GM21717 (cell line): ENCODE data around the gene OTUD7B.
A peak's percentile ranks its signal among the peaks of the same experiment; 100 is the strongest.
"Not testable (repeated sequence)": the region's sequence is repeated elsewhere in the genome, so short reads cannot be mapped to it uniquely, and the experiment has no call there.

Source experiments
- ATAC-seq: cut with Tn5 transposase; IDR thresholded peaks from one replicate; pipeline ENCODE4 v1.9.1; 2021; ENCODE audit warnings: mild to moderate bottlenecking, moderate library complexity; ENCODE audit not compliant: unreplicated experiment

OTUD7B gene

GRCh38 chr1:150010393-150011115, at the start of gene OTUD7B:
OTUD7B (minus strand) TSS chr1:150010726; CDS start chr1:149977510, 33,216 bp downstream.
- peak; percentile 66 for ATAC-seq

GRCh38 chr1:150060260-150060659, 49.7 kb upstream of the OTUD7B start:
- no peak for ATAC-seq

GRCh38 chr1:150056407-150056806, 45.9 kb upstream of the OTUD7B start:
- ATAC-seq, result no peak

GRCh38 chr1:150055507-150055906, 45.0 kb upstream of the OTUD7B start:
- ATAC-seq, result not testable (repeated sequence)

- no peak for ATAC-seq
Measured at GRCh38 chr1:150053926-150054325, 43.4 kb upstream of the OTUD7B start.

GRCh38 chr1:150051905-150052412, 41.4 kb upstream of the OTUD7B start:
- ATAC-seq, result not testable (repeated sequence)

GRCh38 chr1:150051089-150051373, 40.5 kb upstream of the OTUD7B start:
- ATAC-seq, result no peak

- no peak for ATAC-seq
Measured at GRCh38 chr1:150049926-150050325, 39.4 kb upstream of the OTUD7B start.

GRCh38 chr1:150034336-150034735, 23.8 kb upstream of the OTUD7B start:
- ATAC-seq, result no peak

GRCh38 chr1:150028322-150028721, 17.8 kb upstream of the OTUD7B start:
- no peak for ATAC-seq

GRCh38 chr1:150024156-150024555, 13.6 kb upstream of the OTUD7B start:
- no peak for ATAC-seq

- no peak for ATAC-seq
Measured at GRCh38 chr1:150022357-150022756, 11.8 kb upstream of the OTUD7B start.

- ATAC-seq, result no peak
Measured at GRCh38 chr1:150021191-150021694, 10.7 kb upstream of the OTUD7B start.

- no peak for ATAC-seq
Measured at GRCh38 chr1:150020711-150021110, 10.2 kb upstream of the OTUD7B start.

- ATAC-seq, result no peak
Measured at GRCh38 chr1:150018165-150018564, 7.6 kb upstream of the OTUD7B start.

- ATAC-seq, result no peak
Measured at GRCh38 chr1:150017206-150017750, 6.8 kb upstream of the OTUD7B start.

GRCh38 chr1:150015651-150016131, 5.2 kb upstream of the OTUD7B start:
- no peak for ATAC-seq

GRCh38 chr1:150012611-150013010, 2.1 kb upstream of the OTUD7B start:
- no peak for ATAC-seq

GRCh38 chr1:150009604-150010392, 728 bp downstream of the OTUD7B start:
- ATAC-seq, result peak; percentile 4

- ATAC-seq, result no peak
Measured at GRCh38 chr1:150008699-150009098, 1.8 kb downstream of the OTUD7B start.

GRCh38 chr1:150006881-150007421, 3.6 kb downstream of the OTUD7B start:
- ATAC-seq, result no peak
